GM06990 (cell line): ENCODE measurements around the gene ACE.
"Not testable (repeated sequence)": the region's sequence is repeated elsewhere in the genome, so short reads cannot be mapped to it uniquely, and the experiment has no call there.

Experiments used
- DNase-seq: peaks from one replicate; pipeline ENCODE4 v3.0.0-alpha.2; 2011; ENCODE audit not compliant: insufficient read length; ENCODE audit errors: extremely low read depth
- H3K27me3 ChIP-seq: replicated peaks from 2 replicates; pipeline ENCODE4 v1.6.0; 2011; ENCODE audit warnings: low read length; ENCODE audit not compliant: control insufficient read depth, insufficient read depth
- H3K36me3 ChIP-seq: 2 replicates; pipeline ENCODE4 v1.5.1; 2011; ENCODE audit warnings: low read length; ENCODE audit not compliant: control insufficient read depth, insufficient read depth
- H3K4me3 ChIP-seq: replicated peaks from 2 replicates; pipeline ENCODE4 v1.5.1; 2011; ENCODE audit warnings: low read depth, mild to moderate bottlenecking, control low read depth, low read length
- CTCF ChIP-seq: IDR thresholded peaks from 2 replicates; pipeline ENCODE4 v1.5.1; 2011; ENCODE audit warnings: low read length, control low read depth, mild to moderate bottlenecking, inconsistent platforms; ENCODE audit not compliant: insufficient read depth, poor library complexity, severe bottlenecking

The ACE gene

GRCh38 chr17:63458478-63458877 lies 18.4 kb upstream of the ACE start:
- no peak overlapping the region for H3K4me3 ChIP-seq
- H3K36me3 ChIP-seq, result no peaks in the 10 kb centered on the region
- no peak for TF ChIP-seq CTCF
- H3K27me3 ChIP-seq, result no peaks in the 10 kb centered on the region
- DNase-seq, result no peak

DNA sequence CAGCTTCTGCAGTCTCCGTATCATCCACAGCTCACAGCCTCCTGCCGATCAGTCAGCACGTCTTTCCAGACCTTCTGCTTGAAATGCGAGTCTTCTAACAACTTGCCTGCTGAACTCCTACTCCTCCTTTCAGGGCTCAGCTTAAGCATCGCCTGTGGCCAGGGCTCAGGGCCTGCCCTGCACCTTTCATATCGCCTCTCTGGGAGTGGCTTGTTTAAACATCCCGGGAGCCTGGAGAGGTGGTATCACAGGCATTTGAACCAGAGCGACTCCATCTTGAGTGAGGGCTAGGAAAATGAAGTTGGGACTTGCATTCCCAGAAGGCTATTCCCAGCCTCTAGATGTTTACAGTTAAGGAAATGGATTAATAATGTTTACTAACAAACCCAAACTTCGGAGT lies 16.8 kb upstream of the ACE start:
- TF ChIP-seq CTCF, result no peak
- H3K27me3 ChIP-seq, result no peaks in the 10 kb centered on the region
- DNase-seq, result no peak
- no peak overlapping the region for H3K4me3 ChIP-seq
- no peaks in the 10 kb centered on the region for H3K36me3 ChIP-seq

GRCh38 chr17:63463771-63464170 lies 13.1 kb upstream of the ACE start:
- H3K4me3 ChIP-seq, result no peak overlapping the region
- H3K36me3 ChIP-seq, result no peaks in the 10 kb centered on the region
- TF ChIP-seq CTCF, result no peak
- H3K27me3 ChIP-seq, result no peaks in the 10 kb centered on the region
- DNase-seq, result no peak

- no peaks in the 10 kb centered on the region for H3K36me3 ChIP-seq
- no peak for TF ChIP-seq CTCF
- no peaks in the 10 kb centered on the region for H3K27me3 ChIP-seq
- no peak for DNase-seq
- H3K4me3 ChIP-seq, result no peak overlapping the region
Measured at GRCh38 chr17:63464691-63465236, 12.1 kb upstream of the ACE start.

DNA sequence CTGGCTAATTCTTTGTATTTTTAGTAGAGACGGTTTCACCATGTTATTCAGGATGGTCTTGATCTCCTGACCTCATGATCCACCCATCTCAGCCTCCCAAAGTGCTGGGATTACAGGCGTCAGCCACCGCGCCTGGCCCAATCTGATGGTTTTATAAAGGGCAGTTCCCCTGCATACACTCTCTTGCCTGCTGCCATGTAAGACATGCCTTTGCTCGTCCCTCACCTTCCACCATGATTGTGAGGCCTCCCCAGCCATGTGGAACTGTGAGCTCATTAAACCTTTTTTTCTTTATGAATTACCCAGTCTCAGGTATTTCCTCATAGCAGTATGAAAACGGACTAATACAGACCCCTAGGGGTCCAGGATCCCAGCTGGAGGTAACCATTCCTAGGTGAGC lies 8.8 kb upstream of the ACE start:
- H3K4me3 ChIP-seq, DNase-seq, H3K36me3 ChIP-seq, H3K27me3 ChIP-seq: not testable (repeated sequence)

DNA sequence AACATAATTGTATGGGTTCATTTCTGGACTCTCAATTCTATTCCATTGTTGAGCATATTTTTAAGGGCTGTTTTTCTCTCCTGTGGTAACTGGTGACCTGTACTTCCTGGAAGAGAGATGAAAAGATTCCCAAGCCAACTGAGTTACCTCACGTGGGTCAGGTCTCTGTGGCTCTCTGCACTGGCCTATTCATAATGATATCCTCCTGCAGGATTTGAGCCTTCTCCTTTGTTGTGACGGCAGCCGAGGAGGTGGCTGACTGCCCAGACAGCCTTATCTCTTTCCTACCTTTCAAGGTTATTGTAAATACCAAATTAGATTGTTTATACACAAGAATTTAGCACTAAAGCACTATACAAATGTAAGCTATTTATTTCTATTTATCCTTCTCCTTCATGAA lies 2.7 kb upstream of the ACE start:
- Histone ChIP-seq H3K27me3 (peaks cover 3% of the 10 kb centered on the region), H3K4me3 (no peak overlapping the region), H3K36me3 (no peaks in the 10 kb centered on the region)
- DNase-seq, result no peak
- no peak for TF ChIP-seq CTCF
